H1 (cell line): ENCODE data around the gene DIP2B.

ENCODE experiments used
- BACH1 ChIP-seq: IDR thresholded peaks from 2 replicates; pipeline ENCODE4 v1.6.1; 2012; ENCODE audit warnings: low read length, improper control_type of control experiment
- BCL11A ChIP-seq, 2 experiments: IDR thresholded peaks; one replicate each; pipeline ENCODE4 v1.6.1; 2011; ENCODE audit warnings: low read depth in 2 of 2, low read length in 2 of 2, mild to moderate bottlenecking in 2 of 2
- CREB1 ChIP-seq: IDR thresholded peaks from 2 replicates; pipeline ENCODE4 v1.6.1; 2012; ENCODE audit warnings: inconsistent platforms
- CTCF ChIP-seq, 3 experiments: IDR thresholded peaks; 1 replicate in 2 of 3; 2 replicates in 1 of 3; pipeline versions ENCODE4 v1.5.1 to v1.6.1; 2011; ENCODE audit warnings: low read length in 3 of 3, mild to moderate bottlenecking in 3 of 3, inconsistent platforms in 2 of 3, low read depth in 1 of 3, moderate library complexity in 1 of 3; ENCODE audit not compliant: insufficient read depth in 1 of 3; ENCODE audit errors: control extremely low read depth in 1 of 3
- EP300 ChIP-seq, 2 experiments: IDR thresholded peaks; 1 replicate in 1 of 2; 2 replicates in 1 of 2; pipeline ENCODE4 v1.6.1; 2011 to 2012; ENCODE audit warnings: low read depth in 2 of 2, low read length in 2 of 2, mild to moderate bottlenecking in 2 of 2, borderline replicate concordance in 1 of 2, inconsistent platforms in 1 of 2, moderate library complexity in 1 of 2
- JUND ChIP-seq: IDR thresholded peaks from 2 replicates; pipeline ENCODE4 v1.6.1; 2011; ENCODE audit warnings: mild to moderate bottlenecking, improper control_type of control experiment, low read length
- KDM1A ChIP-seq: fragments of 200-600, 300-600 bp; sonication (generic); IDR thresholded peaks from 2 replicates; pipeline ENCODE4 v1.7.1; 2016; ENCODE audit warnings: mild to moderate bottlenecking, low read length, borderline replicate concordance
- POLR2A ChIP-seq, 2 experiments: IDR thresholded peaks; 1 replicate in 1 of 2; 2 replicates in 1 of 2; pipeline ENCODE4 v1.6.1; 2011; ENCODE audit warnings: low read depth in 2 of 2, low read length in 2 of 2, mild to moderate bottlenecking in 2 of 2; ENCODE audit errors: control extremely low read depth in 1 of 2
- POLR2AphosphoS5 ChIP-seq: IDR thresholded peaks from 2 replicates; pipeline ENCODE4 v1.6.1; 2011; ENCODE audit warnings: low read depth, low read length
- RBBP5 ChIP-seq: IDR thresholded peaks from 2 replicates; pipeline ENCODE4 v1.7.1; 2012; ENCODE audit warnings: low read depth, mild to moderate bottlenecking, inconsistent platforms, low read length, moderate library complexity, borderline replicate concordance
- SIRT6 ChIP-seq: IDR thresholded peaks from one replicate; pipeline ENCODE4 v1.7.1; 2012; ENCODE audit warnings: low read length, inconsistent platforms
- TBP ChIP-seq: IDR thresholded peaks from 2 replicates; pipeline ENCODE4 v1.6.1; 2011; ENCODE audit warnings: low read depth, low read length, improper control_type of control experiment
- TCF12 ChIP-seq: IDR thresholded peaks from 2 replicates; pipeline ENCODE4 v1.6.1; 2011; ENCODE audit warnings: low read depth, mild to moderate bottlenecking, low read length

GRCh38 chr12:50533971-50534370 lies 29.2 kb downstream of the DIP2B start:
- TF ChIP-seq CTCF (IDR thresholded peaks at IDR 0.05; ENCODE audit: control extremely low read depth in 1 of 3, insufficient read depth in 1 of 3, low read depth in 1 of 3, low read length in 3 of 3) (no peak), BCL11A (IDR thresholded peaks at IDR 0.05; ENCODE audit: low read depth in 2 of 2, low read length in 2 of 2) (no peak), POLR2A (IDR thresholded peaks at IDR 0.05; ENCODE audit: control extremely low read depth in 1 of 2, low read depth in 2 of 2, low read length in 2 of 2) (no peak), BACH1 (no peak), POLR2AphosphoS5 (no peak), JUND (no peak), RBBP5 (no peak), EP300 (IDR thresholded peaks at IDR 0.05; ENCODE audit: borderline replicate concordance in 1 of 2, low read depth in 2 of 2, low read length in 2 of 2) (no peak), KDM1A (no peak), TCF12 (no peak), TBP (no peak), CREB1 (no peak), SIRT6 (no peak)
